Esophagus muscularis mucosa (tissue), 4 donors: ENCODE measurements around the gene AAK1. TPM values are rescaled to one million over a fixed set of nuclear protein-coding genes. Genes with fewer than 3 reads are reported as not detected.
"Not testable (repeated sequence)": the region's sequence is repeated elsewhere in the genome, so short reads cannot be mapped to it uniquely, and the experiment has no call there.

Experiments used
- DNase-seq: peaks from one replicate; pipeline ENCODE4 v3.0.0-alpha.2; 2017; ENCODE audit errors: extremely low spot score
- H3K27ac ChIP-seq, 4 donors: fragments of 200-600 bp; sonication (generic); replicated peaks in 1 of 4; 1 replicate in 3 of 4; 2 replicates in 1 of 4; pipeline ENCODE4 v1.5.1; 2016 to 2019; ENCODE audit warnings: mild to moderate bottlenecking in 1 of 4
- H3K27me3 ChIP-seq, 4 donors: fragments of 200-600 bp; sonication (generic); one replicate each; pipeline versions ENCODE4 v1.5.1 to v1.6.0; 2016 to 2019
- H3K36me3 ChIP-seq, 4 donors: fragments of 200-600 bp; sonication (generic); one replicate each; pipeline ENCODE4 v1.5.1; 2016 to 2019
- H3K4me1 ChIP-seq, 4 donors: fragments of 200-600 bp; sonication (generic); one replicate each; pipeline ENCODE4 v1.5.1; 2016 to 2019
- H3K4me3 ChIP-seq, 4 donors: fragments of 200-600 bp; sonication (generic); 1 replicate in 2 of 4; 2 replicates in 2 of 4; pipeline ENCODE4 v1.5.1; 2016 to 2019; ENCODE audit warnings: mild to moderate bottlenecking in 4 of 4, moderate library complexity in 1 of 4
- H3K9me3 ChIP-seq, 4 donors: fragments of 200-600 bp; sonication (generic); 1 replicate in 3 of 4; 2 replicates in 1 of 4; pipeline ENCODE4 v1.5.1; 2016 to 2019
- CTCF ChIP-seq, 3 experiments: fragments of 200-600 bp in 2 of 3; fragments of 450-650 bp in 1 of 3; sonication (generic) in 2 of 3; IDR thresholded peaks; one replicate each; pipeline ENCODE4 v1.5.1; 2017 to 2019; ENCODE audit warnings: antibody characterized with exemption in 3 of 3, mild to moderate bottlenecking in 2 of 3, moderate library complexity in 1 of 3
- EP300 ChIP-seq: sonication (generic); formaldehyde crosslinking; IDR thresholded peaks from one replicate; pipeline ENCODE4 v1.6.1; 2017; ENCODE audit warnings: antibody characterized with exemption
- POLR2A ChIP-seq: fragments of 450-650 bp; IDR thresholded peaks from one replicate; pipeline ENCODE4 v1.6.1; 2017; ENCODE audit warnings: antibody characterized with exemption, moderate library complexity, mild to moderate bottlenecking, low read depth
- POLR2AphosphoS5 ChIP-seq, 2 donors: sonication (generic); formaldehyde crosslinking; IDR thresholded peaks; one replicate each; pipeline ENCODE4 v1.6.1; 2017; ENCODE audit warnings: antibody characterized with exemption in 2 of 2
- WGBS: methylation state at CpG from one replicate; pipeline ENCODE4 v1.1.5; 2018; 5-methylcytosine and 5-hydroxymethylcytosine counted together
- intact Hi-C: fragments of 100-400 bp; cut with DNase I; formaldehyde crosslinking; loops from one replicate; pipeline ENCODE4 v1.15.1; 2023
- total RNA-seq, 4 donors: library from RNA; depleted of rRNA; stranded (reverse); fragments of >200 nt; gene quantifications; one replicate each; pipeline versions ENCODE4 v1.1.0 to v1.2.1, GENCODE V29; 2016

AAK1 gene
- total RNA-seq, 4 donors from 2014 or later = 27.8 to 53.2 (median 41.9) TPM

GRCh38 chr2:69680001-69680675, 36.6 kb upstream of the AAK1 start:
- WGBS = 89% methylated on average over 1 of the region's 1 CpG
- TF ChIP-seq POLR2A = no peak
- no peak for TF ChIP-seq POLR2AphosphoS5 (IDR thresholded peaks at IDR 0.05)
- TF ChIP-seq CTCF (IDR thresholded peaks at IDR 0.05) = no peak
- TF ChIP-seq EP300 = no peak
- intact Hi-C loops = no loop called here
- Histone ChIP-seq H3K9me3 (no peaks in the 10 kb centered on the region), H3K27ac (no peak overlapping the region), H3K27me3 (no peaks in the 10 kb centered on the region), H3K4me3 (no peak overlapping the region), H3K36me3 (no peaks in the 10 kb centered on the region), H3K4me1 (peaks cover 11 to 17% (median 13%) of the 10 kb centered on the region in 4 donors)
- no peak for DNase-seq

GRCh38 chr2:69677914-69678313, 34.4 kb upstream of the AAK1 start:
- Histone ChIP-seq H3K9me3 (no peaks in the 10 kb centered on the region), H3K4me1 (peaks cover 3 to 7% (median 5%) of the 10 kb centered on the region in 4 donors), H3K27me3 (no peaks in the 10 kb centered on the region), H3K4me3 (no peak overlapping the region), H3K27ac (no peak overlapping the region), H3K36me3 (no peaks in the 10 kb centered on the region)
- WGBS = 93% methylated on average over 5 of the region's 5 CpGs
- intact Hi-C loops = no loop called here
- no peak for TF ChIP-seq POLR2AphosphoS5 (IDR thresholded peaks at IDR 0.05)
- no peak for DNase-seq

GRCh38 chr2:69676146-69676545, 32.6 kb upstream of the AAK1 start:
- H3K36me3 ChIP-seq = no peaks in the 10 kb centered on the region
- peaks cover 0 to 3% (median 0%) of the 10 kb centered on the region in 4 donors for H3K4me1 ChIP-seq
- no peak overlapping the region for H3K27ac ChIP-seq
- H3K9me3 ChIP-seq = peaks cover 0 to 5% (median 0%) of the 10 kb centered on the region in 4 donors
- no peak for TF ChIP-seq CTCF (IDR thresholded peaks at IDR 0.05)
- TF ChIP-seq POLR2AphosphoS5 (IDR thresholded peaks at IDR 0.05) = no peak
- TF ChIP-seq POLR2A = no peak
- TF ChIP-seq EP300 = no peak
- H3K4me3 ChIP-seq = no peak overlapping the region
- no peaks in the 10 kb centered on the region for H3K27me3 ChIP-seq
- intact Hi-C loops = no loop called here
- no peak for DNase-seq
- WGBS = 98% methylated on average over 1 of the region's 1 CpG

- WGBS = 67% methylated on average over 2 of the region's 2 CpGs
- no peak for TF ChIP-seq EP300
- TF ChIP-seq CTCF (IDR thresholded peaks at IDR 0.05) = no peak
- TF ChIP-seq POLR2AphosphoS5 (IDR thresholded peaks at IDR 0.05) = no peak
- TF ChIP-seq POLR2A = no peak
- peak; percentile 24 for DNase-seq
- Histone ChIP-seq H3K4me1 (peaks cover 0 to 3% (median 0%) of the 10 kb centered on the region in 4 donors), H3K4me3 (no peak overlapping the region), H3K27me3 (no peaks in the 10 kb centered on the region), H3K27ac (peak overlapping the region in 1 of 4 donors; percentile 6), H3K36me3 (no peaks in the 10 kb centered on the region), H3K9me3 (peaks cover 0 to 5% (median 0%) of the 10 kb centered on the region in 4 donors)
- intact Hi-C loops = no loop called here
Measured at GRCh38 chr2:69674316-69674670, 30.8 kb upstream of the AAK1 start.

- H3K36me3 ChIP-seq, H3K9me3 ChIP-seq, intact Hi-C loops, DNase-seq, H3K27ac ChIP-seq, H3K4me1 ChIP-seq, H3K27me3 ChIP-seq, H3K4me3 ChIP-seq: not testable (repeated sequence)
- WGBS = 92% methylated on average over 3 of the region's 3 CpGs
Measured at GRCh38 chr2:69673098-69673497, 29.6 kb upstream of the AAK1 start.

GRCh38 chr2:69669666-69670065, 26.1 kb upstream of the AAK1 start:
- Histone ChIP-seq H3K36me3 (no peaks in the 10 kb centered on the region), H3K4me1 (no peaks in the 10 kb centered on the region), H3K9me3 (peaks cover 0 to 5% (median 0%) of the 10 kb centered on the region in 4 donors), H3K27me3 (no peaks in the 10 kb centered on the region), H3K27ac (no peak overlapping the region), H3K4me3 (no peak overlapping the region)
- no peak for DNase-seq
- intact Hi-C loops = no loop called here
- 90% methylated on average over 2 of the region's 2 CpGs for WGBS
- TF ChIP-seq CTCF (IDR thresholded peaks at IDR 0.05) (no peak), POLR2A (no peak)
